A549 (cell line): ENCODE results near the gene DNAJB6. TPM values are rescaled to one million over a fixed set of nuclear protein-coding genes. Genes with fewer than 3 reads are reported as not detected.
A peak's percentile ranks its signal among the peaks of the same experiment; 100 is the strongest.

Experiments
- ATAC-seq, 2 experiments: fragments of 200-7000 bp in 1 of 2; fragments of >200 bp in 1 of 2; cut with Nextera tagmentation in 1 of 2; cut with Tn5 transposase in 1 of 2; 3 replicates each; pipeline versions ENCODE4 v1.8.0 to v1.9.1; 2018 to 2020; ENCODE audit warnings: mild to moderate bottlenecking in 1 of 2, moderate library complexity in 1 of 2
- CTCF ChIA-PET: fragments of 300-600 bp; sonication (Branson Sonifier 250); formaldehyde crosslinking; extraction: SDS; loops from one replicate; lab custom pipeline; 2021; ENCODE audit warnings: antibody characterized with exemption, inconsistent platforms; lab: Yijun Ruan, JAX
- POLR2A ChIA-PET: fragments of 350-600 bp; formaldehyde crosslinking; extraction: SDS; loops from one replicate; lab custom pipeline; 2021; ENCODE audit warnings: antibody characterized with exemption, inconsistent platforms; lab: Yijun Ruan, JAX
- DNase-seq, 2 experiments: peaks; one replicate each; pipeline versions ENCODE4 v3.0.0 to v3.0.0-alpha.2; 2011 to 2016; ENCODE audit warnings: low read depth in 1 of 2, low spot score in 1 of 2
- FAIRE-seq: peaks from 2 replicates; lab custom pipeline; 2011; peaks lifted over from hg19 to GRCh38; lab: Jason Lieb, UNC
- H3K27ac ChIP-seq, 2 experiments: fragments of >200 bp; sonication (Bioruptor Twin); formaldehyde crosslinking; 3 replicates each; pipeline ENCODE4 v1.5.1; 2016 to 2017
- H3K4me1 ChIP-seq: fragments of >200 bp; sonication (Bioruptor Twin); formaldehyde crosslinking; 3 replicates; pipeline ENCODE4 v1.6.1; 2016
- H3K4me2 ChIP-seq: fragments of >200 bp; sonication (Bioruptor Twin); formaldehyde crosslinking; 3 replicates; pipeline ENCODE4 v1.6.1; 2016
- H3K4me3 ChIP-seq: fragments of >200 bp; sonication (Bioruptor Twin); formaldehyde crosslinking; 3 replicates; pipeline ENCODE4 v1.5.1; 2016
- H3K9me3 ChIP-seq: fragments of >200 bp; sonication (Bioruptor Twin); formaldehyde crosslinking; 3 replicates; pipeline ENCODE4 v1.6.1; 2016
- CEBPB ChIP-seq, 2 experiments: fragments of >200 bp in 1 of 2; sonication (Bioruptor Twin) in 1 of 2; formaldehyde crosslinking in 1 of 2; IDR thresholded peaks; 2 replicates each; pipeline ENCODE4 v1.6.1; 2012 to 2016
- CHD2 ChIP-seq: fragments of 150-350 bp; IDR thresholded peaks from 2 replicates; pipeline ENCODE4 v1.6.1; 2014; ENCODE audit warnings: low read length; ENCODE audit not compliant: partially characterized antibody
- CHD4 ChIP-seq: fragments of 200-600 bp; sonication (generic); IDR thresholded peaks from 2 replicates; pipeline ENCODE4 v1.6.1; 2016; ENCODE audit warnings: antibody characterized with exemption, mild to moderate bottlenecking, borderline replicate concordance
- EHF ChIP-seq: fragments of 250-450 bp; sonication (Bioruptor Pico); IDR thresholded peaks from 2 replicates; pipeline ENCODE4 v1.5.0; 2020; ENCODE audit warnings: mild to moderate bottlenecking
- FOSB ChIP-seq: fragments of 250-450 bp; sonication (Bioruptor Pico); IDR thresholded peaks from 2 replicates; pipeline ENCODE4 v1.5.0; 2020; ENCODE audit warnings: mild to moderate bottlenecking, moderate library complexity
- FOXS1 ChIP-seq: fragments of 250-450 bp; sonication (Bioruptor Pico); IDR thresholded peaks from 2 replicates; pipeline ENCODE4 v1.5.0; 2020; ENCODE audit warnings: mild to moderate bottlenecking, moderate library complexity
- GATA3 ChIP-seq: IDR thresholded peaks from 2 replicates; pipeline ENCODE4 v1.6.1; 2012; ENCODE audit warnings: borderline replicate concordance
- HDAC2 ChIP-seq: fragments of 200-600 bp; sonication (generic); IDR thresholded peaks from 2 replicates; pipeline ENCODE4 v1.6.1; 2016
- HOXA7 ChIP-seq: fragments of 250-450 bp; sonication (Bioruptor Pico); IDR thresholded peaks from 2 replicates; pipeline ENCODE4 v1.5.0; 2020; ENCODE audit warnings: mild to moderate bottlenecking, moderate library complexity
- HOXB5 ChIP-seq: fragments of 250-450 bp; sonication (Bioruptor Pico); IDR thresholded peaks from 2 replicates; pipeline ENCODE4 v1.5.0; 2020; ENCODE audit warnings: mild to moderate bottlenecking, moderate library complexity
- KDM1A ChIP-seq: fragments of 200-600 bp; sonication (generic); IDR thresholded peaks from 2 replicates; pipeline ENCODE4 v1.6.1; 2016; ENCODE audit warnings: low read depth, mild to moderate bottlenecking
- MAZ ChIP-seq: fragments of 150-350 bp; IDR thresholded peaks from 2 replicates; pipeline ENCODE4 v1.6.1; 2014; ENCODE audit warnings: antibody characterized with exemption, low read depth, low read length, borderline replicate concordance
- MYC ChIP-seq: IDR thresholded peaks from 2 replicates; pipeline ENCODE4 v1.6.1; 2012; ENCODE audit warnings: mild to moderate bottlenecking, inconsistent platforms, low read length, improper control_type of control experiment, borderline replicate concordance
- NFE2L2 ChIP-seq: fragments of 150-350 bp; conservative IDR thresholded peaks from 2 replicates; pipeline ENCODE4 v1.6.1; 2014; ENCODE audit warnings: low read length
- NPAS2 ChIP-seq: fragments of 250-450 bp; sonication (Bioruptor Pico); IDR thresholded peaks from 2 replicates; pipeline ENCODE4 v1.8.0; 2022; ENCODE audit warnings: mild to moderate bottlenecking, moderate library complexity, borderline replicate concordance
- NR3C1 ChIP-seq: fragments of >200 bp; sonication (Bioruptor Twin); formaldehyde crosslinking; IDR thresholded peaks from 3 replicates; pipeline ENCODE4 v1.6.1; 2017
- POLR2A ChIP-seq: IDR thresholded peaks from 2 replicates; pipeline ENCODE4 v1.6.1; 2012; ENCODE audit warnings: mild to moderate bottlenecking, low read length
- TP53 ChIP-seq: fragments of 250-450 bp; sonication (Bioruptor Pico); IDR thresholded peaks from 2 replicates; pipeline ENCODE4 v1.5.0; 2021; ENCODE audit warnings: mild to moderate bottlenecking, moderate library complexity
- ZC3H11A ChIP-seq: fragments of 450-650 bp; IDR thresholded peaks from 2 replicates; pipeline ENCODE4 v1.6.1; 2014; ENCODE audit warnings: antibody characterized with exemption, mild to moderate bottlenecking
- ZFP36 ChIP-seq: fragments of 450-650 bp; IDR thresholded peaks from 2 replicates; pipeline ENCODE4 v1.6.1; 2014; ENCODE audit warnings: borderline replicate concordance; ENCODE audit not compliant: partially characterized antibody
- ZNF302 ChIP-seq: fragments of 250-450 bp; sonication (Bioruptor Pico); IDR thresholded peaks from 2 replicates; pipeline ENCODE4 v1.9.0; 2021; ENCODE audit warnings: inconsistent platforms, mild to moderate bottlenecking, moderate library complexity
- ZSCAN20 ChIP-seq: fragments of 250-450 bp; sonication (Bioruptor Pico); IDR thresholded peaks from 2 replicates; pipeline ENCODE4 v1.8.0; 2022; ENCODE audit warnings: mild to moderate bottlenecking, moderate library complexity
- WGBS: methylation state at CpG from one replicate; pipeline ENCODE4 v1.1.6; 2017; ENCODE audit errors: missing lambda C conversion rate; 5-methylcytosine and 5-hydroxymethylcytosine counted together
- polyA plus RNA-seq, 4 experiments: library from polyadenylated mRNA; depleted of rRNA in 3 of 4; stranded (reverse); fragments of >200 nt; fragmentation: RNase III in 1 of 4; extraction: RNeasy Plus Mini Kit Qiagen cat#74134 plus additional on column Dnase treatment in 1 of 4; gene quantifications; 2 replicates in 3 of 4; 3 replicates in 1 of 4; pipeline ENCODE4 v1.2.3, GENCODE V29; 2011 to 2017
- TF ChIP-seq, protein P1 (sequence below): fragments of 450-650 bp; IDR thresholded peaks from 2 replicates; pipeline ENCODE4 v1.6.1; 2014; ENCODE audit warnings: antibody characterized with exemption
- TF ChIP-seq, protein P2 (sequence below): fragments of >200 bp; sonication (Bioruptor Twin); formaldehyde crosslinking; IDR thresholded peaks from 2 replicates; pipeline ENCODE4 v1.6.1; 2016

Gene DNAJB6
- polyA plus RNA-seq, 2 of the 4 experiments (the other 2 are of a cell fraction): 117 to 136 TPM

DNA sequence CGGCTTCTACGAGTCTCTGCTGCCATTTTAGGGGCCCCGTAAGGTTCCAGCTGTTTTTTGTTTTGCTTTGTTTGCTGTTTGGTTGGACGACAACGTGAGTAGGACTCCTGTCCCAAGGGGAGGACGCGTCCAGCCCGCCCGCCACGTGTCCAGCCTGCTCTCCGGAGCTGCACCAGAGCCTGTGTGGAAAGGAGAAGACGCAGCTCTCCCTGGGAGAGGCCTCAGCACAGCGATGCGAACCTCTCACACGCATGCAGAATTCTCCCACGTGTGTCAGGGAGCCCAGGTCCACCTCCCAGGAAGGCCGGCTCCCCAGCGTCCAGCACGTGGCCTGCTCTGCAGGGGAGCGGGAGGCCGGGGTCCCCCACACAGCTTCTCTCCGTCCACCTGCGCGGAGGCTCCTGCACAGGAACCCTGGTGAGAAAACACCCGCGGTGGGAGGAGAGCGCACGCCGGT, 36.4 kb upstream of the DNAJB6 start:
- DNase-seq: no peak
- POLR2A ChIA-PET: interaction anchor here (0.7 to 1.5 kb wide), 3 partner anchors 13 to 81 kb away, joined by 3 to 9 read pairs (median 4); partner anchors contain the start of gene DNAJB6
- ATAC-seq: peak in 1 of 2 experiments; percentile 25; a peak in 3 of 6 replicates
- CTCF ChIA-PET: interaction anchor here (0.6 to 1.9 kb wide), 9 partner anchors 9 to 95 kb away, joined by 3 to 7 read pairs (median 4); no protein-coding TSS in a partner anchor
- H3K9me3 ChIP-seq: no peaks in the 10 kb centered on the region
- FAIRE-seq: no peak
- TF ChIP-seq FOXS1 (CRISPR knock-in tag) (no peak), CHD4 (no peak), HOXA7 (CRISPR knock-in tag) (no peak), HOXB5 (CRISPR knock-in tag) (no peak)
- peaks cover 21% of the 10 kb centered on the region for H3K4me1 ChIP-seq
- H3K4me3 ChIP-seq: peak overlapping the region; percentile 36
- WGBS: 81% methylated on average over 27 of the region's 29 CpGs
- peak overlapping the region; percentile 83 to 89 for H3K27ac ChIP-seq
- peak overlapping the region; percentile 87 for H3K4me2 ChIP-seq

DNA sequence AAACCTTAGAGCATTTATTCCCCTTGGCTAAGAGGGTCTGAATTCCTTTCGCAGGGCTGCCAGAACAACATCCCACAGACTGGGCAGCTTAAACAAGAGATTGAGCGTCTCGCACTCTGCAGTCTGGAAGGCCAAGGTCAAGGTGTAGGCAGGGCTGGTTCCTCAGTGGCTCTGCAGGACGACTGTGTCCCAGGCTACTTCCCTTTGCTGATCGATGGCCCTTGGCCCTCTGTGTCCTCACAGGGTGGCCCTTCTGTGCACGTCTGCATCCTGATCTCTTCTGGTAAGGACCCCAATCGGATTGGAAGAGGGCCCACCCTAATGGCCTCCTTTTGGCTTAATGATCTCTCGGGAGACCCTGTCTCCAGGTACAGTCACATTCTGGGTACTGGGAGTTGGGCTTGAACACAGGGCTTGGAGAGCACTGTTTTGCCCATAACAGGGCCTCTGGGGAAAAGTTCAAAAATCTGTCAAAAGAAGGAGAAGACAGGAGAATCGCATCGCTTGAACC, 35.1 kb upstream of the DNAJB6 start:
- no peak for ATAC-seq
- H3K4me2 ChIP-seq: no peak overlapping the region
- POLR2A ChIA-PET: no interaction called here
- DNase-seq: no peak
- WGBS: 92% methylated on average over 9 of the region's 10 CpGs
- CTCF ChIA-PET: interaction anchor here (0.7 to 5.2 kb wide), 3 partner anchors 26 to 317 kb away, joined by 3 to 16 read pairs (median 3); no protein-coding TSS in a partner anchor
- peaks cover 21% of the 10 kb centered on the region for H3K4me1 ChIP-seq
- no peak for TF ChIP-seq ZSCAN20 (CRISPR knock-in tag)
- no peak for TF ChIP-seq HOXB5 (CRISPR knock-in tag)
- no peak for TF ChIP-seq POLR2A
- TF ChIP-seq NR3C1: no peak
- TF ChIP-seq, protein P1, sequence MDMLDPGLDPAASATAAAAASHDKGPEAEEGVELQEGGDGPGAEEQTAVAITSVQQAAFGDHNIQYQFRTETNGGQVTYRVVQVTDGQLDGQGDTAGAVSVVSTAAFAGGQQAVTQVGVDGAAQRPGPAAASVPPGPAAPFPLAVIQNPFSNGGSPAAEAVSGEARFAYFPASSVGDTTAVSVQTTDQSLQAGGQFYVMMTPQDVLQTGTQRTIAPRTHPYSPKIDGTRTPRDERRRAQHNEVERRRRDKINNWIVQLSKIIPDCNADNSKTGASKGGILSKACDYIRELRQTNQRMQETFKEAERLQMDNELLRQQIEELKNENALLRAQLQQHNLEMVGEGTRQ: no peak
- TF ChIP-seq NPAS2 (CRISPR knock-in tag): no peak
- TF ChIP-seq ZNF302 (CRISPR knock-in tag): no peak
- no peak for TF ChIP-seq MYC
- no peak for TF ChIP-seq CHD2
- no peak for TF ChIP-seq FOSB
- TF ChIP-seq HOXA7 (CRISPR knock-in tag): no peak
- TF ChIP-seq HDAC2: no peak
- TF ChIP-seq ZFP36: no peak
- TF ChIP-seq MAZ: no peak
- TF ChIP-seq FOXS1 (CRISPR knock-in tag): no peak
- no peak for TF ChIP-seq GATA3
- TF ChIP-seq TP53 (CRISPR knock-in tag): no peak
- no peak for TF ChIP-seq NFE2L2
- TF ChIP-seq ZC3H11A: no peak
- no peak overlapping the region for H3K4me3 ChIP-seq
- H3K27ac ChIP-seq: peak overlapping the region in 1 of 2 experiments; percentile 34; a peak in 2 of 6 replicates
- FAIRE-seq: no peak
- H3K9me3 ChIP-seq: no peaks in the 10 kb centered on the region

DNA sequence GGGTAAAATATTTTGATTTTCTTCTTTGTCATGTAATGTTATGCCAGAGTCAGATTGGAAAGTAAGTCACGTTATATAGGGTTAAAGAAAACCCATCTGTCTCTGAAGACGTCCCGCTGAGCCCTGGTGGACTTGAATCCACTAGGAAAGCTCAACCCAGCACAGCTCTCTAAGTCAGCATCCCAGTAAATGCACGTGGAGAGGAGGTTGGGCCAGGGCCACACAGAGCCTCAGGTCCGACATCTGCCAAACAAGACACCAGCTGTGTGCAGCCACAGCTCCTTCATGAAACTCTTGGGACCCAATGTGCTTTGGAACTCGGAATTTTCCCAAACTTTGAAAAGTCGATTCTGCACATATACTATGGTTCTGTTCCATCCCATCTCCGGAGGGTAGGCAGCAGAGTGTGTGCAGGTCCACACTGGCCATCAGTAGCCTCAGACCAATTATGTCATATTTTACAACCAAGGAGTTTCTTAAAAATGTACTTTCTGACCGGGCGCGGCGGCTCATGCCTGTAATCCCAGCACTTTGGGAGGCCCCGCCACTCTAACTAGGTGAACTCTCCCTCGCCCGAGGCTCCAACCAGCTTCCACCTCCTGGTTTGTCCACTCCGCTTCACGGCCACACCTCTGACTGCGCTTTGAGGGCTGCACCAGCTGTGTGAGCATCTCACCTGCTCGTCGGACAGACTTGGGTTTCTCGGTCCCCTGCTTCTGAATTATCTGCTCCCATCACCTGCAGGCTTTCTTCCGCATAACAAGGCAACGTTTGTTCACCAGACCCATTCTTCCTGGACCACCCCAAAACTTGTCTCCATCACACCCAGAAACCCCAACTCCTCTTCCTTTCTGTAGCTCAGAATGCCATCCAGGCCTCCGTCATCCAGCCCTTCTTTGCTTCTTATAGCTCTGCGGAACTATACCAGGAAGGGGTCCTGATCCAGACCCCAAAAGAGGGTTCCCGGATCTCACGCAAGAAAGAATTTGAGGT, 29.7 kb upstream of the DNAJB6 start:
- no peak for FAIRE-seq
- H3K4me2 ChIP-seq: no peak overlapping the region
- 0 out of 6 replicates have a peak overlapping the region, but pooled peaks of 1 of the 2 experiments have one; percentile 7 for H3K27ac ChIP-seq
- ChIA-PET CTCF (interaction anchor here (0.9 to 1.7 kb wide), 6 partner anchors 20 to 34 kb away, joined by 3 to 9 read pairs (median 3); no protein-coding TSS in a partner anchor), POLR2A (no interaction called here)
- H3K4me3 ChIP-seq: no peak overlapping the region
- ATAC-seq: no peak
- no peak for DNase-seq
- WGBS: 89% methylated on average over 27 of the region's 27 CpGs
- H3K4me1 ChIP-seq: peaks cover 23% of the 10 kb centered on the region
- TF ChIP-seq CEBPB (IDR thresholded peaks at IDR 0.05) (no peak), HOXB5 (CRISPR knock-in tag) (no peak), EHF (CRISPR knock-in tag) (no peak), NPAS2 (CRISPR knock-in tag) (no peak), KDM1A (no peak)
- TF ChIP-seq, protein P2, sequence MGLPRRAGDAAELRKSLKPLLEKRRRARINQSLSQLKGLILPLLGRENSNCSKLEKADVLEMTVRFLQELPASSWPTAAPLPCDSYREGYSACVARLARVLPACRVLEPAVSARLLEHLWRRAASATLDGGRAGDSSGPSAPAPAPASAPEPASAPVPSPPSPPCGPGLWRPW: no peak
- TF ChIP-seq, all 56 proteins: peak for 0
- no peaks in the 10 kb centered on the region for H3K9me3 ChIP-seq
